Astrocyte (in vitro differentiated cells and primary cell): ENCODE measurements around the gene FAM151A. TPM values are rescaled to one million over a fixed set of nuclear protein-coding genes. Genes with fewer than 3 reads are reported as not detected.

Source experiments
- DNase-seq: peaks from one replicate; pipeline ENCODE4 v3.0.0-alpha.2; 2010; ENCODE audit warnings: low read depth
- FAIRE-seq: peaks from 2 replicates; lab custom pipeline; 2011; peaks lifted over from hg19 to GRCh38; lab: Jason Lieb, UNC
- H2AFZ ChIP-seq: 2 replicates; pipeline ENCODE4 v1.6.0; 2012; ENCODE audit warnings: low read depth, low read length, inconsistent platforms
- H3K27ac ChIP-seq: 2 replicates; pipeline ENCODE4 v1.5.1; 2011; ENCODE audit warnings: low read depth, low read length, inconsistent platforms
- H3K27me3 ChIP-seq: 2 replicates; pipeline ENCODE4 v1.6.0; 2011; ENCODE audit warnings: low read length, inconsistent platforms; ENCODE audit not compliant: insufficient read depth
- H3K36me3 ChIP-seq: 2 replicates; pipeline ENCODE4 v1.5.1; 2011; ENCODE audit warnings: low read length, inconsistent platforms; ENCODE audit not compliant: insufficient read depth
- H3K4me1 ChIP-seq: 2 replicates; pipeline ENCODE4 v1.5.1; 2011; ENCODE audit warnings: low read length, inconsistent platforms; ENCODE audit not compliant: insufficient read depth
- H3K4me2 ChIP-seq: 2 replicates; pipeline ENCODE4 v1.6.0; 2012; ENCODE audit warnings: low read length, inconsistent platforms
- H3K4me3 ChIP-seq: 2 replicates; pipeline ENCODE4 v1.5.1; 2011; ENCODE audit warnings: low read depth, mild to moderate bottlenecking, low read length, inconsistent platforms; ENCODE audit not compliant: insufficient read depth
- H3K79me2 ChIP-seq: 2 replicates; pipeline ENCODE4 v1.6.0; 2012; ENCODE audit warnings: mild to moderate bottlenecking, low read length, inconsistent platforms; ENCODE audit not compliant: insufficient read depth
- H3K9ac ChIP-seq: 2 replicates; pipeline ENCODE4 v1.6.0; 2012; ENCODE audit warnings: mild to moderate bottlenecking, low read length, inconsistent platforms
- H3K9me3 ChIP-seq: 2 replicates; pipeline ENCODE4 v1.5.1; 2012; ENCODE audit warnings: low read depth, mild to moderate bottlenecking, low read length, inconsistent platforms; ENCODE audit not compliant: insufficient read depth
- H4K20me1 ChIP-seq: 2 replicates; pipeline ENCODE4 v1.6.0; 2012; ENCODE audit warnings: low read length, inconsistent platforms; ENCODE audit not compliant: insufficient read depth
- H3K27ac Mint-ChIP-seq: one replicate; pipeline ENCODE4 v1.8.0; 2021; ENCODE audit warnings: mild to moderate bottlenecking, mixed read lengths; ENCODE audit not compliant: unreplicated experiment
- H3K27me3 Mint-ChIP-seq: one replicate; pipeline ENCODE4 v1.8.0; 2021; ENCODE audit warnings: low read depth, mixed read lengths; ENCODE audit not compliant: unreplicated experiment
- H3K36me3 Mint-ChIP-seq: one replicate; pipeline ENCODE4 v1.8.0; 2021; ENCODE audit warnings: low read depth, mixed read lengths; ENCODE audit not compliant: unreplicated experiment
- H3K4me1 Mint-ChIP-seq: one replicate; pipeline ENCODE4 v1.8.0; 2021; ENCODE audit warnings: low read depth, mixed read lengths; ENCODE audit not compliant: unreplicated experiment
- H3K4me3 Mint-ChIP-seq: one replicate; pipeline ENCODE4 v1.8.0; 2021; ENCODE audit warnings: mild to moderate bottlenecking, moderate library complexity, mixed read lengths; ENCODE audit not compliant: unreplicated experiment
- H3K9me3 Mint-ChIP-seq: one replicate; pipeline ENCODE4 v1.8.0; 2021; ENCODE audit warnings: mild to moderate bottlenecking, mixed read lengths; ENCODE audit not compliant: unreplicated experiment
- EZH2 ChIP-seq: IDR thresholded peaks from 2 replicates; pipeline ENCODE4 v1.6.1; 2012; ENCODE audit warnings: mild to moderate bottlenecking, low read length, inconsistent platforms; ENCODE audit not compliant: insufficient read depth
- total RNA-seq: library from RNA; stranded (reverse); gene quantifications from 2 replicates; pipeline ENCODE4 v1.2.1, GENCODE V29; 2021
- TF ChIP-seq, protein P1 (sequence below): IDR thresholded peaks from 2 replicates; pipeline ENCODE4 v1.5.1; 2011; ENCODE audit warnings: low read depth, mild to moderate bottlenecking, inconsistent platforms, low read length, moderate library complexity; ENCODE audit not compliant: insufficient read depth

The FAM151A gene
- total RNA-seq, 1 donor from 2014 or later, result not detected

GRCh38 chr1:54579337-54579781 lies 44.0 kb downstream of the FAM151A start:
- Mint-ChIP-seq H3K27ac (no peak overlapping the region), H3K4me3 (no peak overlapping the region), H3K36me3 (no peaks in the 10 kb centered on the region), H3K9me3 (no peaks in the 10 kb centered on the region), H3K4me1 (peaks cover 8% of the 10 kb centered on the region), H3K27me3 (peaks cover 19% of the 10 kb centered on the region)
- no peak overlapping the region for H3K27ac ChIP-seq
- TF ChIP-seq, protein P1, sequence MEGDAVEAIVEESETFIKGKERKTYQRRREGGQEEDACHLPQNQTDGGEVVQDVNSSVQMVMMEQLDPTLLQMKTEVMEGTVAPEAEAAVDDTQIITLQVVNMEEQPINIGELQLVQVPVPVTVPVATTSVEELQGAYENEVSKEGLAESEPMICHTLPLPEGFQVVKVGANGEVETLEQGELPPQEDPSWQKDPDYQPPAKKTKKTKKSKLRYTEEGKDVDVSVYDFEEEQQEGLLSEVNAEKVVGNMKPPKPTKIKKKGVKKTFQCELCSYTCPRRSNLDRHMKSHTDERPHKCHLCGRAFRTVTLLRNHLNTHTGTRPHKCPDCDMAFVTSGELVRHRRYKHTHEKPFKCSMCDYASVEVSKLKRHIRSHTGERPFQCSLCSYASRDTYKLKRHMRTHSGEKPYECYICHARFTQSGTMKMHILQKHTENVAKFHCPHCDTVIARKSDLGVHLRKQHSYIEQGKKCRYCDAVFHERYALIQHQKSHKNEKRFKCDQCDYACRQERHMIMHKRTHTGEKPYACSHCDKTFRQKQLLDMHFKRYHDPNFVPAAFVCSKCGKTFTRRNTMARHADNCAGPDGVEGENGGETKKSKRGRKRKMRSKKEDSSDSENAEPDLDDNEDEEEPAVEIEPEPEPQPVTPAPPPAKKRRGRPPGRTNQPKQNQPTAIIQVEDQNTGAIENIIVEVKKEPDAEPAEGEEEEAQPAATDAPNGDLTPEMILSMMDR, result no peak
- TF ChIP-seq EZH2, result no peak
- H2AFZ ChIP-seq, result no peak overlapping the region
- no peaks in the 10 kb centered on the region for H3K36me3 ChIP-seq
- no peaks in the 10 kb centered on the region for H3K27me3 ChIP-seq
- H3K4me2 ChIP-seq, result no peak overlapping the region
- no peak overlapping the region for H3K9ac ChIP-seq
- no peak for FAIRE-seq
- peaks cover 3% of the 10 kb centered on the region for H4K20me1 ChIP-seq
- DNase-seq, result no peak
- no peaks in the 10 kb centered on the region for H3K9me3 ChIP-seq
- no peak overlapping the region for H3K4me3 ChIP-seq
- H3K4me1 ChIP-seq, result peaks cover 3% of the 10 kb centered on the region
- H3K79me2 ChIP-seq, result no peaks in the 10 kb centered on the region

GRCh38 chr1:54577612-54578011 lies 45.7 kb downstream of the FAM151A start:
- H3K4me2 ChIP-seq, result no peak overlapping the region
- no peaks in the 10 kb centered on the region for H3K79me2 ChIP-seq
- DNase-seq (peak; percentile 9), FAIRE-seq (no peak)
- Mint-ChIP-seq H3K9me3 (no peaks in the 10 kb centered on the region), H3K4me1 (peaks cover 8% of the 10 kb centered on the region), H3K27me3 (peaks cover 16% of the 10 kb centered on the region), H3K36me3 (no peaks in the 10 kb centered on the region), H3K4me3 (no peak overlapping the region), H3K27ac (no peak overlapping the region)
- H3K4me3 ChIP-seq, result no peak overlapping the region
- H3K4me1 ChIP-seq, result peaks cover 3% of the 10 kb centered on the region
- H4K20me1 ChIP-seq, result peaks cover 3% of the 10 kb centered on the region
- TF ChIP-seq EZH2, result no peak
- TF ChIP-seq, protein P1, result no peak
- H3K27me3 ChIP-seq, result no peaks in the 10 kb centered on the region
- H3K9me3 ChIP-seq, result no peaks in the 10 kb centered on the region
- no peak overlapping the region for H3K9ac ChIP-seq
- no peak overlapping the region for H2AFZ ChIP-seq
- no peak overlapping the region for H3K27ac ChIP-seq
- no peaks in the 10 kb centered on the region for H3K36me3 ChIP-seq

DNA sequence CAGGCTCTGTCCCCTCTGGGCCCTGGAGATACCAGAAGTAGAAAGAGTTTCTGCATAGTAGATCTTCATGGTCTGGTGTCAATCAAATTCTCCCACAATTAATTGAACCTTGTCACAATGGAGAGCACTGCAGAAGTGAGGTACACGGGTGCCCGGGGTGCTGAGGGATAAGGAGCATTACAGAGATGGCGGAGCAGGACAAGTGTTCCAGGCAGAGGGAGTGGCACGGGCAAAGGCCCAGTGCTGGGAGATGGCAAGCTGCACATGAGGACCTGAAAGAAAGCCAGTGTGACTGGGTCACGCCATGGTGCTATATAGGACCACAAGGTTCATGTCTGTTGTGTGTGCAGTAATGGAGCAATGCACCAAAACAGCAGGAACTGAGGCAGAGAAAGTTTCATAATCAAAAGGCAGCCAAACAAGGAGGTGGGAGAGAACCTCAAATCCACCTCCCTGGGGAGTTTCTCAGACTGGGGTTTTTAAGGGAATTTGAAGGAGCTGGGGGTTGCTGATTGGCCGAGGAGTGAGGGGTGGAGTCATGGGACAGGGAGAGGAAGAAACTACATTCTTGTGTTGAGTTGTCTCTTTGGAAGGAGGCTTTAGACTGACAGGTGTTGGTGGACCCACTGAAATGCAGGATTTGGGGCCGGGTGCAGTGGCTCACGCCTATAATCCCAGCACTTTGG lies 47.6 kb downstream of the FAM151A start:
- DNase-seq, result no peak
- Mint-ChIP-seq H3K36me3 (no peaks in the 10 kb centered on the region), H3K27ac (no peak overlapping the region), H3K27me3 (peaks cover 10% of the 10 kb centered on the region), H3K9me3 (no peaks in the 10 kb centered on the region), H3K4me3 (no peak overlapping the region), H3K4me1 (peaks cover 18% of the 10 kb centered on the region)
- Histone ChIP-seq H3K27ac (no peak overlapping the region), H3K4me2 (no peak overlapping the region), H3K79me2 (no peaks in the 10 kb centered on the region), H3K9me3 (no peaks in the 10 kb centered on the region), H2AFZ (no peak overlapping the region), H3K4me1 (peaks cover 8% of the 10 kb centered on the region), H3K27me3 (no peaks in the 10 kb centered on the region), H3K9ac (no peak overlapping the region), H3K4me3 (no peak overlapping the region), H3K36me3 (no peaks in the 10 kb centered on the region), H4K20me1 (no peaks in the 10 kb centered on the region)
- TF ChIP-seq EZH2, result no peak
- TF ChIP-seq, protein P1, result no peak
- no peak for FAIRE-seq
